Bronchial epithelial cell (primary cell): ENCODE measurements around the gene DEFB114. TPM values are rescaled to one million over a fixed set of nuclear protein-coding genes. Genes with fewer than 3 reads are reported as not detected.

Source experiments
- DNase-seq: peaks from one replicate; pipeline ENCODE4 v3.0.0-alpha.2; 2010; ENCODE audit warnings: low read depth
- FAIRE-seq: peaks from 2 replicates; lab custom pipeline; 2011; peaks lifted over from hg19 to GRCh38; lab: Jason Lieb, UNC
- H3K27me3 ChIP-seq: 2 replicates; pipeline ENCODE4 v1.5.1; 2011; ENCODE audit warnings: low read length; ENCODE audit not compliant: control insufficient read depth, insufficient read depth
- H3K36me3 ChIP-seq: 2 replicates; pipeline ENCODE4 v1.5.1; 2011; ENCODE audit warnings: low read length; ENCODE audit not compliant: control insufficient read depth, insufficient read depth
- H3K4me3 ChIP-seq: 2 replicates; pipeline ENCODE4 v1.5.1; 2011; ENCODE audit warnings: mild to moderate bottlenecking, low read depth, low read length, control low read depth
- CTCF ChIP-seq: IDR thresholded peaks from 2 replicates; pipeline ENCODE4 v1.5.1; 2011; ENCODE audit warnings: mild to moderate bottlenecking, moderate library complexity, low read length, control low read depth, inconsistent platforms; ENCODE audit not compliant: insufficient read depth, severe bottlenecking
- total RNA-seq: library from RNA; depleted of rRNA; stranded (reverse); fragments of >200 nt; gene quantifications from 2 replicates; pipeline ENCODE4 v1.2.1, GENCODE V29; 2014

The DEFB114 gene
- total RNA-seq, 1 donor from 2014 or later, result not detected

- TF ChIP-seq CTCF, result no peak
- Histone ChIP-seq H3K27me3 (no peaks in the 10 kb centered on the region), H3K36me3 (no peaks in the 10 kb centered on the region), H3K4me3 (no peak overlapping the region)
- FAIRE-seq, result no peak
- DNase-seq, result no peak
Measured at GRCh38 chr6:49986551-49986950, 22.6 kb upstream of the DEFB114 start.

GRCh38 chr6:49982046-49982445, 18.1 kb upstream of the DEFB114 start:
- Histone ChIP-seq H3K36me3 (no peaks in the 10 kb centered on the region), H3K4me3 (no peak overlapping the region), H3K27me3 (no peaks in the 10 kb centered on the region)
- DNase-seq (no peak), FAIRE-seq (no peak)
- no peak for TF ChIP-seq CTCF

- FAIRE-seq (no peak), DNase-seq (peak; percentile 38)
Measured at GRCh38 chr6:49980898-49981297, 16.9 kb upstream of the DEFB114 start.

GRCh38 chr6:49979584-49979983, 15.6 kb upstream of the DEFB114 start:
- H3K4me3 ChIP-seq, result no peak overlapping the region
- H3K27me3 ChIP-seq, result no peaks in the 10 kb centered on the region
- TF ChIP-seq CTCF, result no peak
- FAIRE-seq (peak; percentile 23), DNase-seq (no peak)
- H3K36me3 ChIP-seq, result no peaks in the 10 kb centered on the region

More at GRCh38 chr6:49980898-49981297, 16.9 kb upstream of the DEFB114 start:
- H3K36me3 ChIP-seq, result no peaks in the 10 kb centered on the region
- TF ChIP-seq CTCF, result no peak
- H3K4me3 ChIP-seq, result no peak overlapping the region
- no peaks in the 10 kb centered on the region for H3K27me3 ChIP-seq

GRCh38 chr6:49978332-49979226, 14.6 kb upstream of the DEFB114 start:
- Histone ChIP-seq H3K27me3 (no peaks in the 10 kb centered on the region), H3K36me3 (no peaks in the 10 kb centered on the region), H3K4me3 (no peak overlapping the region)
- FAIRE-seq (no peak), DNase-seq (no peak)
- no peak for TF ChIP-seq CTCF
